ENCODE data around the gene PDGFRB.

The PDGFRB gene

DNA sequence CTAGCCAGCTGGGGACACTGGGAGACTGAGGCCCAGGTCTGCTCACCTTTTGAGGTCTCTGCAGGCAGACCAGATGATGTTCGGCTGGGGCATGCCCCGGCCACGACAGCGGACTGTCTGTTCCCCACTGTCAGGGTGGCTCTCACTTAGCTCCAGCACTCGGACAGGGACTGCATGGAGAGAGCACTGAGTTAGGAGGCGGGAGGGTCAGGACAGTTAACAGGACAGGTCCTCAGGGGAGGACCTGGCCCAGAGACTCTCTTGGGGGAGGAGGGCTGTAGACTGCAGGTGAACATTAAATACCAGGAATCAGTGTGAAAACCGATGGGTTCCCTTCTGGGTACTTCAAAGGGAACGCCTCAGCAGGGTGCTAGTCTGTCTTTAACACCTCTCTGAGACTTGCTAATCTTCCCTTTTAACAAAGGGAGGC is 25.1 kb downstream of the PDGFRB start:
- no peak for DNase-seq (ENCODE audit: low read depth in 3 of 3)

GRCh38 chr5:150129813-150130492 is 25.7 kb downstream of the PDGFRB start:
- DNase-seq (ENCODE audit: low read depth in 3 of 3): peak; percentile 2 to 10 (median 8)

- no peak for DNase-seq (ENCODE audit: low read depth in 3 of 3)
Measured at GRCh38 chr5:150129454-150129812, 26.2 kb downstream of the PDGFRB start.

DNA sequence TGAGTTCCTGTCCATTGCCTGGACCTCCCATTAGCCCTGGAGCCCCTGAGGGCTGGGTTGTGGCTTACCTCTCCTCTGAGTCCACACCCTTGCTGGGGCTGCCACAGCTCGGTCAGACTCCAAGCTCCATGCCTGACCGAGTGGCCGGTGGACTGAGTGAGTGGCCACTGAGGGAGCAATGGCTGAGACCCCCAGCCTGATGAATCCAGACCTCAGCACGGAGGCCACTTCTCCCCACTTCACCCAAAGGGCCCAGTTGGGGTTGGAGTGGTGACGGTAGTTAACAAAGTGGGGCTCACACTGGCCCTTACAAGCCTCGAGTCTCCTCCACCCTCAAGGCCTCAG is 28.8 kb downstream of the PDGFRB start:
- no peak for DNase-seq (ENCODE audit: low read depth in 3 of 3)

DNA sequence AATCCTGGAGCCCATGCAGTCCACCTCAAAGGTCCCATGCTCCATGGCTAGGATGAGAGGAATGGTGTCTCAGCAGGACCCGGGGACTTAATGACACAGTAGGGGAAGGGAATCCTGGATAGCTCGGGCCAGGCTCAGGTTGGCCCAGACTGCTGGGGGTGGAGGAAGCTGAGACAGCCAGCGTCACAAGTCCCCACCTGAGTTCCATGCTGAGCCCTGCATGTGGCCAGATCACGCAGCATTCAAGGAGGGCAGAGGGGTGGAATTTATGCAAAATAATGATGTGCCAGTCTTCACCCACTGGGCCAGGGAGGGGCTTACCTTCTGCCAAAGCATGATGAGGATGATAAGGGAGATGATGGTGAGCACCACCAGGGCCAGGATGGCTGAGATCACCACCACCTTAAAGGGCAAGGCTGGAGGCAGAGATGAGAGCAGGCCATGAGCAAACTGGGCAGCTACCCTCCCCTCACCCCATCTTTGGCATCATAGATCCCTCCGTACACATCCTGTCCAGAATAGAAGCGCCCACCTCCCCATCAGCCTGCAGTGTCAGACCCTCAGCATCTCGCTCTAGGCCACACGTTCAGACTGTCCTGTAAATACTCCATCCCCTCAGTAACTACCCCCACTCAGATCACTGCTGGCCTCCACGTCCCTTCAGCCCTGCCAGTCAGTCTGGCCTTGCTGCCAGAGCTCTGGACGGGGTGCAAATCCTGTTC is 29.3 kb downstream of the PDGFRB start:
- DNase-seq (ENCODE audit: low read depth in 3 of 3): no peak

DNA sequence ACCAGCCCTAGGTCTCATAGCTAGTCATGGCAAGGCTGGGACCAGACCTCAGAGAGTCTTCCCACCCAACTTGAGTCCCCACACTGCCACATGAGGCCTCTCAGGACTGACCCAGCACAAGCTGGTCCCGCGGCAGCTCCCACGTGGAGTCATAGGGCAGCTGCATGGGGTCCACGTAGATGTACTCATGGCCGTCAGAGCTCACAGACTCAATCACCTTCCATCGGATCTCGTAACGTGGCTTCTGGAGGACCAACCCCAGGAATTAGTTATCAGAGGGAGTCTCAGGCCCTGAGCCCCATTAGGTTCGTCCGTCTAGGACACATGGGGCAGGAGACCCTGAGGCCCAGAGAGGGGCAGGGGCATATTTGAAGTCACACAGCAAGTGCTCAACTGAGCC is 30.3 kb downstream of the PDGFRB start:
- no peak for DNase-seq (ENCODE audit: low read depth in 3 of 3)

GRCh38 chr5:150124596-150124995 is 31.0 kb downstream of the PDGFRB start:
- no peak for DNase-seq (ENCODE audit: low read depth in 3 of 3)

DNA sequence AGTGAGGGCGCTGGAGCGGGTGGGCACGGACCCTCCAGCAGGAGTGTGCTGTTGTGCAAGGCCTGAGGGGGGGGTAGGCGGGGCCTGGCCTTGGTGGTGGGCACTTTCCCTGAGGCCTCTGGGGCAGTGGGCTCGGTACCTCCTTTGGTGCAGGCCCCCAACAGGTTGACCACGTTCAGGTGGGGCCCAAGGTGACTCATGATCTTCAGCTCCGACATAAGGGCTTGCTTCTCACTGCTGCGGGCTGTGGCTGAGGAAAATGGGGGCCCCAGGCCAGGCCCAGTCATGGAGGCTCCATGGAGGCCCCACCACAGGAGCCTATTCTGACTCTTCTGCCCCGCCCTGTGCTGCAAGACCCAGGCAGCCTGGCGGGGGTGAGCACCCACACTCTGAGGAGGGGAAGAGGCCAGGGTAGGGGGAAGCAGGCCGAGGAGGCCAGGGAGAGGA is 31.5 kb downstream of the PDGFRB start:
- DNase-seq (ENCODE audit: low read depth in 3 of 3): no peak

DNA sequence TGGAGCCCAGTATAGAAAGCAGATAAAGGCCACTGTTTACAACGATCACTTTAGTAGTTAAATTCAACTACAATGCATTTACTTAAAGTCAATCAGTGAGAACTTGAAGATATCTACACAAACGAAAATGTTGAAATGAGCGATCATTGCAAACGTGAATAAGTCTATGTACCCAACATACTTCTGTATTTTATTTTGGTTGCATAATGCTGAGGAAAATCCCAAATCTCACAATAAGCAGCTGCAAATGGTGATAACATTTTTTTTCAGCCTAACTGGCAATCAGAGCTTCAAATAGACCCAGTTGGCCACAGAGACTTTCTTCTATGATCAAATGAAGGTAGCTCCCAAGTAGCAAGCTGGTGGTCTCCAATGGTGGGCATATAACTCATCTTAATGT is 32.1 kb downstream of the PDGFRB start:
- DNase-seq (ENCODE audit: low read depth in 3 of 3): no peak

- no peak for DNase-seq (ENCODE audit: low read depth in 3 of 3)
Measured at GRCh38 chr5:150122536-150123481, 32.8 kb downstream of the PDGFRB start.

DNA sequence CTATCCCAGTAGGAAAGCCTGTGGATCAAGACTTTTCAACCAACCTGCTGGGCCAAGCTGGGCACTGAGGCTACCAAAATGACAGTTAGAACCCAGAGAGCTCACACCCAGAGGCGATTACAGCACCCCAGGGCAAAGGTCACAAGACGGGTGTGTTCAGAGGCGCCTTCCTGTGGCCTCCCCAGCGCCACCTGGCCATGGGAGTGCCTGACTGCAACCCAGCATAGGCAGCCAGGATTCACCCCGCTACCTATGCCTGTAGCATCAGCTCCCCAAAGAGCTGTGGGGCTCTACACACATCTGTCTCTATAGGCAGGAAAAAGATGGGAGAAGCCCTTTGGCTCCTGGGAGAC is 33.5 kb downstream of the PDGFRB start:
- no peak for DNase-seq (ENCODE audit: low read depth in 3 of 3)

- DNase-seq (ENCODE audit: low read depth in 3 of 3): no peak
Measured at GRCh38 chr5:150121448-150122157, 34.0 kb downstream of the PDGFRB start.

DNA sequence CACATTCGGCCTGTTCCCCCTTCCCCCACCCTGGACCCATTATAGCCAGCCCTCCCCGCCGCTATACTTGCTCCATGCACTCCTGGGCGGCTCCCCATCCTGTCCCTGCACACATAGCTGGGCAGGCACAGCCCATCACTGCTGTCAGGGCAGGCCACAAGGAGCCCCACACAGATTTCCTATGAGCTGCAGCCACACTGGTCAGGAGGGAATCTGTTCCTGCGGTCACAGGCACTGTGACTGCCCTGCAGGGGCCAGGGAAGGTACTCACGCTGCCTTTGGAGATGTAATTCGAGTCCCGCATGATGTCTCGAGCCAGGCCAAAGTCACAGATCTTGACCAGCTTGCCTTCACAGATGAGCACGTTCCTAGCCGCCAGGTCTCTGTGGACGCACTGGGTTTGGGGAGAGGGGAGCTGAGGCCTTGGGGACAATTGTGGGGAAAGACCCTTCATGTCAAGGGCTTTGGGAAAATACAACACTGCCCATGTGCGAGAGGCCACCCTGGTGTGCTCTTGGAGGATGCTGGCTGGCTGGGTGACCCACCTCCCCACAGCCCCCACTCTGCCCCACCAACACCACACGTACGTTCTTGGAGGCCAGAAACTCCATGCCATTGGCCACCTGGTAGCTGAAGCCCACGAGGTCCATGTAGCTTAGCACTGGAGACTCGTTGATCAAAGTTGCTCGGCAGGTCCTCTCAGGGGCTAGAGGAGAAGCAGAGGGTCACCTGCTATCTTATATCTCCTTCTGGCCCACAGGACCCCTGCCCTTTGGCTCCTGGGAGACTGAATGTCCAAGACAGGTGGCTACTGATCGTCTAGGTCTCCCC is 34.8 kb downstream of the PDGFRB start:
- DNase-seq (ENCODE audit: low read depth in 3 of 3): no peak

DNA sequence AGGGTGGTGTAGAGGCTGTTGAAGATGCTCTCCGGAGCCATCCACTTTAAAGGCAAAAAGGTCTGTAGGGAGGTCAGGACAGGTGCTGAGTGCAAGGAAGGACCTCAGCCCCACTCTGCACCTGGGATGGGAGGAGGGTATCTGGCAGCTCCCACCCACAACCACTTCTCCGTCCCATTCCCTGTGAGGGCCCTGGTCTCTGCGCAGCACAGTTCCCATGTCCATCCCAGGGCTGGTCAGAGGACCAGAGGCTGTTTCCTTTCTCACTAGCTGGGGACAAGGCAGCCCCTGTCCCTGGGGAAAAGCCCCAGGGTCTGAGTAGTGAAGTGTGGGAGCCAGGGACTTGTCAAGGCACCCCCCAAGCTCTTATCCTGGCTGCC is 35.6 kb downstream of the PDGFRB start:
- no peak for DNase-seq (ENCODE audit: low read depth in 3 of 3)

DNA sequence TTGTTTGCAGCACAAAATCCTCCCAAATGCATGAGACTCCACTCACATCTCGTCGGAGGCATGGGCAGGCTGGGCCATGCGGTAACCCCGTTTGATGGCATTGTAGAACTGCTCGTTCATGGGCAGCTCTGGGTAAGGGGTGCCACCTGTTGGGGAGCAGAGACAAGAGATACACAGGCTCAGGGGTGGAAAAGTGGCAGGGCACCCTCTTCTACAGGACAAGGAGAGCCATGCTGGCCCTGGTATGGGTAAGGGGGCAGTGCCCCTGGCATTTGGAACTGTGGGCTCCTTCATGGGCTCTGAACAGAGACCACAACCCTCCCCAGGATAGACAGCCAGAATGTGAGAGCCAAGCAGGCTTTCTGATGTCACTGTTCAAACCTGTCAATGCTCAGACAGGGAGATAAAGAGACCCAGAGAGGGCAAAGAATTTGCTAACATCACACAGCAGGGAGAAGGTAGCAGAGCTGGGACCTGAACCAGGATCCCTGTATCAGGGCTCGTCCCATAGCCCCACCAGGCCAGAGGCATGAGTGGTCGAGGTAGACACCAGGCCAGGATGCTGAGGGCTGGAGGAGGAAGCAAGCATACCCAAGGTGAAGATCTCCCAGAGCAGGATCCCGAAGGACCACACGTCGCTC is 36.1 kb downstream of the PDGFRB start:
- no peak for DNase-seq (ENCODE audit: low read depth in 3 of 3)

GRCh38 chr5:150118561-150119229 is 37.0 kb downstream of the PDGFRB start:
- DNase-seq (ENCODE audit: low read depth in 3 of 3): no peak

DNA sequence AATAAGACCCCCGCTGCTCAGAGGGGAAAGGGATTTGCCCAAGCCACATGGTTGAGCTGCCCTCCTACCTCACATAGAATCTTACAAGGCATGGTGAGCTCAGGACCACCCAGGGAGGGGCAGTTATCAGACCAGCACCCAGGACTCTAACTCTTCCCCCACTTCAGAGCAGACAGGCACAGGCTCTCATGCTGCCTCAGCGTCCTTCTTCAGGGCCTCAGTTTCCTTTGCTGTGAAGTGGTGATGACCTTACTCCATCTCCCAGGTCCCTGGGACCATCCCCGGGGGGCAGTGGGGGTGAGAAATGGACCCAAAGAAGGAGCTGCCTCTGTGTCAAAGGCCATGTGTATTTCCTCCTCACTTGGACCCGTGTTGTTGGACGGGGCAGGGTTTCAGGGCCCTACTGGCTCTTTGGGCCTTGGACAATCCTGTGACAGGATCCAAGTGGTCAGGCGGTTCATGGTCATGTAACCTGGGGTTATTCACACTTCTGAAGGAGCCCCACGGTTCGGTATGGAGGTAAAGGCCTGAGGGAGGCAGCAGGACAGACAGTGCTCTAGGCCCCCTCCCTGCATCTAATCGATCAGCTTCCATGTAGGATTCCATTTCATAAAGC is 37.6 kb downstream of the PDGFRB start:
- no peak for DNase-seq (ENCODE audit: low read depth in 3 of 3)

GRCh38 chr5:150116667-150117400 is 38.8 kb downstream of the PDGFRB start:
- DNase-seq (ENCODE audit: low read depth in 3 of 3): no peak

Data from stimulated activated CD4-positive, alpha-beta T cell treated with anti-CD3 and anti-CD28 coated beads, TNF-alpha, amount 100 ng/mL, for 4 hours (primary cell).